Amniotic stem cell (primary cell): Measurements from ENCODE around the gene PACC1.
A peak's percentile ranks its signal among the peaks of the same experiment; 100 is the strongest.
"Not testable (repeated sequence)": the region's sequence is repeated elsewhere in the genome, so short reads cannot be mapped to it uniquely, and the experiment has no call there.

Experiments
- DNase-seq: peaks from one replicate; lab custom pipeline; 2025; lab: John Stamatoyannopoulos, UW

PACC1 gene

DNA sequence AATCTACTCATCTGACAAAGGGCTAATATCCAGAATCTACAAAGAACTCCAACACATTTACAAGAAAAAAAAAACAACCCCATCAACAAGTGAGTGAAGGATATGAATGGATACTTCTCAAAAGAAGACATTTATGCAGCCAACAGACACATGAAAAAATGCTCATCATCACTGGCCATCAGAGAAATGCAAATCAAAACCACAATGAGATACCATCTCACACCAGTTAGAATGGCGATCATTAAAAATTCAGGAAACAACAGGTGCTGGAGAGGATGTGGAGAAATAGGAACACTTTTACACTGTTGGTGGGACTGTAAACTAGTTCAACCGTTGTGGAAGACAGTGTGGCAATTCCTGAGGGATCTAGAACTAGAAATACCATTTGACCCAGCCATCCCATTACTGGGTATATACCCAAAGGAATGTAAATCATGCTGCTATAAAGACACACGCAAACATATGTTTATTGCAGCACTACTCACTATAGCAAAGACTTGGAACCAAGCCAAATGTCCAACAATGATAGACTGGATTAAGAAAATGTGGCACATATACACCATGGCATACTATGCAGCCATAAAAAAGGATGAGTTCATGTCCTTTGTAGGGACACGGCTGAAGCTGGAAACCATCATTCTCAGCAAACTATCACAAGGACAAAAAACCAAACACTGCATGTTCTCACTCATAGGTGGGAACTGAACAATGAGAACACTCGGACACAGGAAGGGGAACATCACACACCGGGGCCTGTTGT lies 18.8 kb downstream of the PACC1 start:
- not testable (repeated sequence) for DNase-seq

DNA sequence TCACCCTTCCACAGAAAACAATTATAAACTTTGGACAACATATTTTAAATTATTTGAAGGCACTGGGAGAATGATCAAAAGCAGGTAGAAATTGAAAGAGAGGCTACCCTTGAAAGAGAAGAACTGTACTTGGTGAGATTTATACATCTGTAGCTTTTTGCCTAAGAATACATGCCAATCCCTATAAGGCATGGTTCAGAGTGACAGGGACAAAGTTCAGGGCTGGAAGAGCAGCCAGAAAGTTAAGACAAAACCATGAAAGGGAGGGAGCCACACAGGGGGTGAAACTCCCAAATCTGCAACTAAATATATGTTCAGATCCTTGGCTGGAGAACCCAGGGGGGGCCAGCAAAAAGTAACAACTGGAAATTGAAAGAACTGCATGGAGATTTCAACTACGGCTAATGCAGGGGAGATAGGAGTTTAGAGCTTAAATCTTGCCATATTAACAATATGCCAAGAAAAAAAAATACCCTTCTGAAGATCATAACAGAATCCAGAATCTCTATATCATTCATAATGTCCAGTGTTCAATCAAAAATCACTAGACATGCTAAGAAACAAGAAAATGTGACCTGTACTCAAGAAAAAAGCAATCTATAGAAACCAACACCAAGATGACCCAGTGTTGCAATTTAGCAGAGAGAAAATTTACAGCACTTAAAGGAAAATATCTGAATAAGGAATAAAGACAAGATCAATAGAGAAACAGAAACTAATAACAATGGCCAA lies 25.5 kb downstream of the PACC1 start:
- DNase-seq: no peak

DNA sequence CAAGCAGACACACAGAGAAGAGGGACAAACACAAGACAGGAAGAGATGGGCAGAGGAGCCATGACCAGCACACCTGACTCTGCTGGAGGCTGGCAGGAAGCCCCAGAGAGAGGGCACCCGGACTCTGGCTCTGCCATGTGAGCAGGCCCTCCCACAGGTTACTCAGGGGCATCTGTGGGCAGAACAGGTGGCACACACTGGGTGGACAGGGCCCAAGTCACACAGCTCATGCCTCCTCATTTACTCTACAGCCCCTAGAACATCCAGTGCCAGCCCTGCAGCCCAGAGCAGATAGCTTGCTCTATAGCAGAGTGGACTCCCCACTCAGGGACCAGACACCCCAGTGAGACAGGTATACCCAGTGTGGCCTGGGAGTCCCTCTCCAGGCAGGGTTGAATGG lies 28.7 kb downstream of the PACC1 start:
- no peak for DNase-seq

DNA sequence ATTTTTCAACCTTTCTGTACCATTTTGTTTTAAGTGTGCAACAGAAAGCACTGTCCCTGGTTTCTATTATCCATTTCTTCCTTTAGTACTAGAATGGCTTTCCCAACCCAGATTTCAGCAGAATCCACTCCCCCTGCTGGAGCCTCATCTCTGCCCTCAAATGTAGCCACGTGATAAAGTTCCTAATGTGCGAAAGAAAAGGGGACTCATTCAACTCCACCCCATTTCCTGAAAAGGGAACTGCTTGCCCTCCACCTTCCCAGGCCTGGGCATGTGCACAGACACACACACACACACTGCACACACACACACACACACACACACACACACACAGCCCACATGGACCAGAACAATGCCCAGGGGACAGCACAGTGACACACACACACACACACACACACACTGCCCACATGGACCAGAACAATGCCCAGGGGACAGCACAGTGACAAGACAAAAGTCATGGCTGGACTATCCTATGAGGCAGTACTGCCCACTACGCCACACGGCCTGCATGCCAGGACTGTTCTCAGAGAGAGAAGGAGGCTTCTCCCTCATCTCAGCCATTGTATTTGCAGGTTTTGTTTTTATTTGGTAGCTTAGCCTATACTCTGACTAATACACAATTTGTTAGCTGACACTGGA lies 33.2 kb downstream of the PACC1 start:
- no peak for DNase-seq

DNA sequence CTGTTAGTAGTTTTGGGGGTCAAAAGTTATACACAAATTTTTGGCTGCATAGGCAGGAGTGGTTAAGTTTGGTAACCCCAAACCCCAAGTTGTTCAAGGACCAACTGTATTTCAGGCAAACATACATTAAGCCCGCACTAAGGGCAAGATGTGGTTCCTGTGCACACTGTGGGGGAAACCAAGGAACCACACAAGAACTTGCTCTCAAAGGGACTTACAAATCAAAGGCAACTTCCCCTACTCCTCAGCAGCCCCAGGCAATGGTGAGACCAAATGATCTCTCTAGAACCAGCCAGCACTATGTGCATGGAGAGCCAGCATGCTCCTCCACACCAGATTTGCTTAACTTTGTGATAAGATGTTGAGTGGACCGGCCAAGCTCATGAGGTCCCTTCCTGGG lies 35.3 kb downstream of the PACC1 start:
- DNase-seq: no peak

DNA sequence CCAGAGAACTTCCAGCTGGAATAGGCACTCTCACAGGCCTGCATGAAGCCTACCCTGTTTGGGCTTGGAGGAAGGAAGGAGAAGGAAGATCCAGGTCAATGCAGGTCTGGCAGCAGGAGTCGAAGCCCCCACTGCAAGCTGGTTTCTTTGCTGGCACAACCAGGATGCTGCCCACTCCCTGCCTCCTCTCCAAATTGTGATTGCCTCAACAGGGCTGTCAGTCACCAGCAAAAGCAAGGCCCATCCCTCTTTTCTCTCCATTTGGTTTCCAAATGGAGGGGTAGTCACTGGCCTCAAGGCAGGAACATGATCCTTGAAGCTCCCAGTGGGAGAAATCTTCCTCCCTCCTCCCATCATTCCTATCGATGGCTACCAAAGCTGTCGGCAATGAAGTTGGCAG lies 37.0 kb downstream of the PACC1 start:
- no peak for DNase-seq

DNA sequence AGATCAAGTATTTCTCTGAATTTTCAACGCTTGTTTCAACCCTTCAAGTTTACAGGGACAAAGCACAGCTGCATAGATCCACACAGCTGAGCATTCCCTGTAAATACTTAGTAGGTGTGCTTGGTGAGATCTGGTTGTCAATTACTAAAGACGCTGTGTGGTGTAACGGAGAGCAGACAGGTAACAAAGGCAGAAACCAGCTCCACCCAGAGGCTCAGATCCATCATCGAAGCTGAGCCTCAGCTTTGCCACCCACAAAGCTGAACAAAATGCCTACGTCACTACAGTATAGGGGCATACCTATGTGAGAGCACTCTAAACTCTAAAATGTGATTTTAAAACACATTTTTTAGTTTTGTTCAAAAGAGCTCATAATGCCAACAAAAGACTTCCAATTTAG lies 38.7 kb downstream of the PACC1 start:
- DNase-seq: no peak

DNA sequence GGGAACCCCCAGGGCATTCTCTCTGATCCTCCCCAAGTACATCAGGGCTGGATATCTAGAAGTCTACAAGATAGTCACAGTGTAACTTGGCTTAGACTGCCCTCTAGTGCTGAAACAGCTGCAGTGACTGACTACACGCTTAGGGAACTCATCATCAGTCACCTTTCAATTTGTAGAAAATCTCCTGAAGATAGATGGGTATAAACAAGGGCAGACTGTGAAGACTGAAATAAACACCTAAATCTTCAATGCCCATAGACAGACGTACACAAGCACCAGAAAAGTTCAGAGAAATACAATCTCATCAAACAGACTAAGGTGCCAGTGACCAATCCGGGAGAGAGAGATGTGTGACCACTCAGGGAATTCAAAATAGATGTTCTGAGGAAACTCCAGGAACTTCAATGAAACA lies 46.6 kb downstream of the PACC1 start:
- peak; percentile 63 for DNase-seq

DNA sequence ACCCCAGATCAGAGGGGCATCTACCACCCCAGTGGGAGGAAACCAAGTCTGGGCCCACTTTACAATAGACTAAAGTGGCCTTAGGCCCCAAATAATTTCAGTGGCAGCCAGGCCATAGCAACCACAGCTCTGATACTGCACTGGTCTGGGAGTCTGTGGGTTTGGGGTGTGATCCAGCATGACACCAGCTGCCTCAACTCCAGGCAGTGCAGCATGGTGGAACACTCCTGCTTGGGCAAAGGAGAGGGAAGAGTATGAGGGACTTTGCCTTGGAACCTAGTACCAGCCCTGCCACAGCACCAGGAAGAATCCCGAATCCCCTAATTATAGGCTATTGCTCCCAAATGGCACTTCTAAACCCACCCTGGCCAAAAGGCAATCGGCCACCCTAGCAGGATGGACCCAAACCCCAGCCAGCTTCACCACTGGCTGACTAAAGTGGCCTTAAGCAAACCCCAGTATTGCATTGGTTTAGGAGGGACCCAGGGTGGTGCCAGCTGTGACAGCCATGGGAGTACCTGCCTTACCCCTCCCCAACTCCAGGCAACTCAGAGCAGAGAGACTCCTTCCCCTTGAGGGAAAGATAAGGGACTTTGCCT lies 47.1 kb downstream of the PACC1 start:
- no peak for DNase-seq

DNA sequence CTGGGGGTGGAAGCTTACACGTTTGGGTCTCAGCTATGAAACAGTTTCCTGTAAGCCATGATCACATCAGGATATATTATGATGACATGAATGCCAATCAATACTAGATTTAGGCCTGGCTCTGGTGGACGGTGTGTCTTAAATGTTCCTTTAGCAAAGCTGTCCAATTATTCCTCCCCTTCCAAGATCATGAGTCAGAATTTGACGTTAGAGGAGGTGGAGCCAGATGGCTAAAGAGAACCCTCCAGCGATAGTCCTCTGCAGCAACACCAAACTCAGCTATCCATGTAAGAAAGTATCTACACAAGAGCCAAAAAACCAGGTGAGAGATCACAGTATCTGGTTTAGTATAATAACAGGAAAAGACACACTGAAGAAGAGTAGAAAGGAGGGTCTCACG lies 47.8 kb downstream of the PACC1 start:
- DNase-seq: no peak

DNA sequence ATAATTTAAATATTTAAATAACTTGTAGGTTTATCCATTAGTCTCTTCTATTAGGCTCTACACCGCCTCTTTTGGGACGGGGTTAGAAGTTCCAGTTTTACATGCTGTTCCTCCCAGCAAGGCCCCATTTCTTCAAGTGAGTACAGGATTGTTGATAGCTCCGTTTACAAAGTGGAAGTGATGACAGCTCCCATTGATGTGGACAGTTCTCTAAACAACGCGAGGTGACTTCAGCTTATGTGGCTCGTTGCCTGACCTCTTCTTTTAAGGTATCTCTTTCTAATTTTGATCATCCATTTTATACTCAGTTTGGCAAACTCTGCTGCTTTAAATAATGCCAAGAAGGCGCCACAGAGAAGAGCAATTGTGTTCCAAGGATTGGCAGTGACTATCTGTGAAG lies 49.7 kb downstream of the PACC1 start:
- no peak for DNase-seq

DNA sequence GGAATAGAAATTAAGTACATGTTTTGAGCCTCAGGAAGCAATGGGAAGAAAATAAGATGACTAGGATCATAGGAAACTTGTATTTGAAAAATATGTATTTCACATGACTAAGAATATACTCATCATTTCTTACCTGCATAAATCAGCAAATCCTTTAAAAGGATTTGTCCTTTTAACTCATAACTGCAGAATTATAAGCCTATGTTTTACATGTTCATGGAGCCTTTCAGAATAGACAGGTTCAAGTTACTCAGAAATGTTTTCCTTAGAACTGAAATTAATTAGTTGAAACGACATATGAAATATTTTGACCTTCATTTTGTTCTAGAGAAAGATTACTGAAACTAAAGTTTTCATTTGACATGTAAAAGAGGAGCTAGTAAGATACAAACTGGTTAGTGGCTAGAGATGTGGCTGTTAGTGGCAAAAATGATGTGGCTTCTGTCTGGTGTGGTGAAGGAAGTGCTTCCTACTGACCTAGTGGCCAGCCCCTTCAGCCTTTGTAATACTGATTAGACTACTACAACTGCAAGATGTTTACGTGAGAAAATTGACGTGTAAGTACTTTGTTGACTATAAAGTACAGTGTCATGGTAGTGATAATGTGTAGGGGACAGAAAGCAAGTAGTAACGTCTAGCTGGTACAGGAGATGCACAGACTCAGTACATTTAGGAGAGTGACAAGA lies 54.7 kb downstream of the PACC1 start:
- DNase-seq: no peak

DNA sequence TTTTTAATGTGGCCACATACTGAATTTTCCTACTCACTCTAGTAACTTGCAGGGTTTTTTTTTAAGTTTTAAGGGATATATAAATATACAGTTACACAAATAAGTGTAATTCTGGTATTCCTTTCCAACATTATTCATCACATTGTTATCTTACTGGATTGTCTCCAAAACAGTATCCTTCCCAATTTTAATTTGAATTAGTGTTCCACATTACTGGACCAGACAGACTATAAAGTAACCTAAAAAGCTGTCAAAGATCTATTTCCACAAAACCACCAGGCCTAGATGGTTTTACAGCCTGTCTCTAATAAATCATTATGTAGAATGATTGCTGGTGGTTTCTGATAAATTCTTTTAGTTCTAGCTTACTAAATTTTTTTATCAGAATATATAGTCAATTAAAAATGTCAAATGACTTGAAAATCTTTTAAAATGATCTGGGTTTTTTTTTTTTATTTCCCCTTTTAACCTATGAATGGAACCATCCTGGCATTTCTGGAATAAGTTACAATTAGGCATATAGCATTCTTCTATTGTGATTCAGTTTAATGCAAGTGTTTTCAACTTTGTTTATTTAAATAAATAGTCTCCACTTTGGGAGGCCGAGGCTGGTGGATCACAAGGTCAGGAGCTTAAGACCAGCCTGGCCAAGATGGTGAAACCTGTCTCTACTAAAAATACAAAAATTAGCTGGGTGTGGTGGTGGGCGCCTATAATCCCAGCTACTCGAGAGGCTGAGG lies 59.3 kb downstream of the PACC1 start:
- no peak for DNase-seq

DNA sequence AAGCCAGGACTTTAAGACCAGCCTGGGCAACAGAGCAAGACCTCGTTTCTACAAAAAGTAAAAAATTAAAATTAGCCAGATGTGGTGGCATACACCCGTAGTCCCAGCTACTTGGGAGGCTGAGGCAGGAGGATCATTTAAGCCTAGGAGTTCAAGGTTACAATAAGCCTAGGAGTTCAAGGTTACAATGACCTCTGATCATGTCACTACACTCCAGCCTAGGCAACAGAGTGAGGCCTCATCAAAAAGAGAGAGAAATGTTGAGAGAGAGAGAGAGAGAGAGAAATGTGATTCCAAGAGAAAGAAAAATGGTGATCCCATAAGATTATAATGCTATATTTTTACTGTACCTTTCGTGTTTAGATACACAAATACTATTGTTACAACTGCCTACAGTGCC lies 60.2 kb downstream of the PACC1 start:
- DNase-seq: no peak

DNA sequence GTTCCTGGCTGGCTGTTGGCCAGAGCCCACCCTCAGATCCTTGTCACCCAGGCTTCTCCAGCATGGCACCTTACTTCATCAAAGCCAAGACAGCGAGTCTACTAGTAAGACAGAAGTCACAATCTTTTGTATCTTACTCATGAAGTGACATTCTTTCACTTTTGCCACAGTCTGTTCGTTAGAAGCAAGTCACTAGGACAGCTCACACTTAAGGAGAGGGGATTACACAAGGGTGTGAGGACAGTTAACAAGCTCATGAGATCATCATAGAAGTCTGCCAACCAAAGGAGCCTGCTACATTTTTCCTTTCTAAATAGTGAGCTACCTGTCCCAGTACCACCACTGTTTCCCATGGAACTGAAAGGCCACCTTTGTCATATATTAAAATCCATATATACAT lies 61.5 kb downstream of the PACC1 start:
- no peak for DNase-seq

DNA sequence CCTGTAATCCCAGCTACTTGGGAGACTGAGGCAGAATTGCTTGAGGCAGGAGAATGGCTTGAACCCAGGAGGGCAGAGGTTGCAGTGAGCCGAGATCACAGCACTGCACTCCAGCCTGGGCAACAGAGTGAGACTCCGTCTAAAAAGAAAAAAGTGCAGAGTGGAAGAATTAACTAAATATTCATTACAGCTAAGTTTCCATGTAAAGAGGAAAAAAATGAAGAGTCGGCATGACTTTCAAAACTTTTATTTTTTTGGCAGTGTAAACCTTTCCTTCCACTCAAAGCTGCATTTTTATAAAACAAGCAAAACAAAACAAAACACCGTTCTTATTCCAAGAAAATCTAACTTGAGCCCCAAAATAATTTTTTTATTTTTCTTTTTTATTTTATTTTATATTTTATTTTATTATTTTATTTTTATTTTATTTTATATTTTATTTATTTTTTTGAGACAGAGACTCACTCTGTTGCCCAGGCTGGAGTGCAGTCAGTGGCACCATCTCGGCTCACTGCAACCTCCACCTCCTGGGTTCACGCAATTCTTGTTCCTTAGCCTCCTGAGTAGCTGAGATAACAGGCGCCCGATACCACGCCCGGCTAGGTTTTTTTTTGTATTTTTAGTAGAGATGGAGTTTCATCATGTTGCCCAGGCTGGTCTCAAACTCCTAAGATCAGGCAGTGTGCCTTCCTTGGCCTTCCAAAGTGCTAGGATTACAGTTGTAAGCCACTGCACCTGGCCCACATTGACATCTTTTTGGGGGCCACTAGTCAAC lies 62.9 kb downstream of the PACC1 start:
- DNase-seq: no peak

DNA sequence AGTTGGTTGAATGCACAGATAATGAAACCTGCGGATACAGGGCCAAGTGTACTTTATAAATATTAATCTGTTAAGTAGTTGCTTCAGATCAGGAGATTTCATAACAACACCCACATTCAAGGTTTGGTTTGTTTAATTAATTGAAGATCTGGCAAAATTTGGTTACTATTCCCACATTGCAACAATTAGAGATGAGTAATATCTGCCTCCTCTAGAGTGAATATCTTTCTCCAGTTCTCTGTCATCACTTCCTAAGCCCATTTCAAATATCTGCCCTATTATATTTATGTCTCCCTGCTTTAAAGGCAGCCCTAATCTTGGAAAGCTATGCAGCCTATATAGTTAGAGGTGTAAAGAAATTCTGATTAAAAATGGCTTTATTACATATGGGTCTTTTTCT lies 68.1 kb downstream of the PACC1 start:
- DNase-seq: no peak

DNA sequence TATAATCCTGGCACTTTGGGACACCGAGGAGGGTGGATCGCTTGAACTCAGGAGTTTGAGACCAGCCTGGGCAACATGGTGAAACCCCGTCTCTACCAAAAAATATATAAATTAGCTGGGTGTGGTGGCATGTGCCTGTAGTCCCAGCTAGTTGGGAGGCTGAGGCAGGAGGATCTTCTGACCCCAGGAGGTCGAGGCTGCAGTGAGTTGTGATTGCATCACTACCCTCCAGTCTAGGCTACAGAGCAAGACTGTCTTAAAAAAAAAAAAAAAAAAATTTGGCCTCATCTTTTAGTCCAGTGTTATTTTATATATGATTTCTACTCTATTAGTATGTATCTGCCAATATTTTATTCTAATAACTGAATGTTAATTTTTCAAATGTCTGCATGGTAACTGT lies 69.8 kb downstream of the PACC1 start:
- DNase-seq: no peak

DNA sequence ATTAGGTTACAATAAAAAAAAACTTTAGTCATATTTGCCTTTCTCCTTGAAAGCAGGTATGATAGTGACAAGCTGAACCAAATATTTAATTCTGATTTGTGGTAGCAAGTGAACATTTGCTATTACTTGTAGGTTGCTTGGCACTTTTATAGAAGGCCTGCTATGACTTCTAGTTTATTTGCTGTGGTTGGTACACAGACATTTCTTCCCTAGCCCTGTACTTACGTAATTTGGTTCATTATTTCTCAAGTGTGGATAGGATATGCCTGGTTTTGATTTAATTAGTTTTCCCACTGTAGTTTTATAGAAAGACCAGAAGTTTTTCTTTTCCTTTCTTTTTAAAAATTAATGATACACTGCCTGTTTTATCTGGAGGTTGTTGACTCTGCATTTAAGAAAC lies 73.6 kb downstream of the PACC1 start:
- no peak for DNase-seq

DNA sequence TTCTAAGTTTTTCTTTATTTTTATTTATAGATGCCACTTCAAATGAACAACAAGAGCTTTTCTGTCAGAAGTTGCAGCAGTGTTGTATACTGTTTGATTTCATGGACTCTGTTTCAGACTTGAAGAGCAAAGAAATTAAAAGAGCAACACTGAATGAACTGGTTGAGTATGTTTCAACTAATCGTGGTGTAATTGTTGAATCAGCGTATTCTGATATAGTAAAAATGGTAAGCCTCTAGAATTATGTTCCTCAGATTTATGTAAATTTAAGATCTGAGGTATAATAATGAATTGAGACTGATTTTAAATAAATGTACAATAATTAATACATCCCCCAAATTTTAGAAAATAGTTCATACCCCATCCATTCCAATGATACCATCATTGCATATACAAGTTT lies 85.6 kb downstream of the PACC1 start:
- DNase-seq: no peak

DNA sequence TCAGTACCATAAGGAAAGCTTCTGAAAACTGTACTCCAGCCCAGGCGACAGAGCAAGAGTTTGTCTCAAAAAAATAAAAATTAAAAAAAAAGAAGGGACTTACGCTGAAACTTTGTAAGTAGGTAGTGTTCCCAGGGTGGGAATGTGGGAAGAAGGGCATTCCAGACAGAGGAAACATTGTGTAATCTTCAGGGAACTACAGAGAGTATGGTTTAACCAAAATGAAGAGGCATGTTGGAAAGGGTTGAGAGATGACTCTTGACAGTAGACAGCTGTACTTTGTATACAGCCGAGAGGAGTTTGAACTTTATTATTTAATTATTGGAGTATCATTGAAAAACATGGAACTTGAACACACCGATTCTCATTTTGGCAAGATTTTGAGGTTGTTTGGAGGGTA lies 86.4 kb downstream of the PACC1 start:
- DNase-seq: no peak
